H1 (cell line): ENCODE results near the gene ASGR1. TPM values are rescaled to one million over a fixed set of nuclear protein-coding genes. Genes with fewer than 3 reads are reported as not detected.

Source experiments
- CTCF ChIA-PET: fragments of 300-600 bp; sonication (Branson Sonifier 250); formaldehyde crosslinking; loops from one replicate; lab custom pipeline; 2021; ENCODE audit not compliant: partially characterized antibody; lab: Charles Lee
- POLR2A ChIA-PET: fragments of 300-600 bp; sonication (Branson Sonifier 250); formaldehyde crosslinking; loops from one replicate; lab custom pipeline; 2021; ENCODE audit warnings: inconsistent platforms; ENCODE audit not compliant: partially characterized antibody; lab: Charles Lee
- DNase-seq, 2 experiments: peaks; one replicate each; pipeline versions ENCODE4 v3.0.0 to v3.0.0-alpha.2; 2010 to 2022; ENCODE audit warnings: low spot score in 2 of 2, low read depth in 1 of 2, mixed read lengths in 1 of 2
- FAIRE-seq: peaks from 2 replicates; lab custom pipeline; 2011; peaks lifted over from hg19 to GRCh38; lab: Jason Lieb, UNC
- H2AFZ ChIP-seq: 2 replicates; pipeline ENCODE4 v1.8.1; 2012; ENCODE audit warnings: low read length, inconsistent platforms
- H2AK5ac ChIP-seq: 2 replicates; pipeline ENCODE4 v1.6.1; 2013; ENCODE audit warnings: low read depth, low read length
- H2BK120ac ChIP-seq: replicated peaks from 2 replicates; pipeline ENCODE3; 2013; ENCODE audit warnings: low read depth, low read length, inconsistent platforms
- H2BK12ac ChIP-seq: 2 replicates; pipeline ENCODE4 v1.6.1; 2013; ENCODE audit warnings: low read depth, low read length
- H2BK15ac ChIP-seq: 2 replicates; pipeline ENCODE4 v1.6.1; 2013; ENCODE audit warnings: low read length
- H2BK20ac ChIP-seq: 2 replicates; pipeline ENCODE4 v1.6.1; 2013; ENCODE audit warnings: low read length
- H2BK5ac ChIP-seq: 2 replicates; pipeline ENCODE4 v1.6.1; 2013; ENCODE audit warnings: low read depth, low read length
- H3K14ac ChIP-seq: 2 replicates; pipeline ENCODE4 v1.6.1; 2013; ENCODE audit warnings: inconsistent platforms; ENCODE audit not compliant: insufficient read length
- H3K18ac ChIP-seq: 2 replicates; pipeline ENCODE4 v1.6.1; 2013; ENCODE audit warnings: low read length; ENCODE audit errors: extremely low read depth
- H3K23ac ChIP-seq: 2 replicates; pipeline ENCODE4 v1.6.1; 2013; ENCODE audit warnings: inconsistent platforms; ENCODE audit not compliant: insufficient read length
- H3K23me2 ChIP-seq: 2 replicates; pipeline ENCODE4 v1.6.1; 2013; ENCODE audit warnings: low read depth, low read length
- H3K27ac ChIP-seq: 2 replicates; pipeline ENCODE4 v1.6.1; 2011; ENCODE audit warnings: low read depth, low read length, inconsistent platforms
- H3K27me3 ChIP-seq, 4 experiments: replicated peaks in 1 of 4; 1 replicate in 1 of 4; 2 replicates in 3 of 4; pipeline versions ENCODE4 v1.6.1 to v1.8.1; 2011 to 2013; ENCODE audit warnings: low read length in 3 of 4, mild to moderate bottlenecking in 3 of 4, inconsistent platforms in 2 of 4, mixed read lengths in 2 of 4, moderate library complexity in 1 of 4; ENCODE audit not compliant: control insufficient read depth in 3 of 4, insufficient read depth in 3 of 4; ENCODE audit errors: extremely low read depth in 1 of 4
- H3K36me3 ChIP-seq, 4 experiments: 2 replicates each; pipeline versions ENCODE4 v1.6.1 to v1.8.1; 2011 to 2013; ENCODE audit warnings: mild to moderate bottlenecking in 4 of 4, low read length in 3 of 4, moderate library complexity in 2 of 4, control low read depth in 1 of 4, inconsistent platforms in 1 of 4; ENCODE audit not compliant: insufficient read depth in 4 of 4, control insufficient read depth in 2 of 4
- H3K4ac ChIP-seq: replicated peaks from 2 replicates; pipeline ENCODE3; 2013; ENCODE audit warnings: low read length, low read depth, mixed read lengths, inconsistent platforms; ENCODE audit not compliant: insufficient read length
- H3K4me1 ChIP-seq, 4 experiments: replicated peaks in 1 of 4; 1 replicate in 1 of 4; 2 replicates in 3 of 4; pipeline versions ENCODE4 v1.6.1 to v1.8.1; 2011 to 2013; ENCODE audit warnings: low read length in 3 of 4, inconsistent platforms in 2 of 4, mixed read lengths in 1 of 4; ENCODE audit not compliant: insufficient read depth in 4 of 4, control insufficient read depth in 3 of 4
- H3K4me2 ChIP-seq, 2 experiments: 2 replicates each; pipeline versions ENCODE4 v1.6.1 to v1.8.1; 2011 to 2013; ENCODE audit warnings: low read depth in 2 of 2, low read length in 2 of 2, control low read depth in 1 of 2, inconsistent platforms in 1 of 2, mild to moderate bottlenecking in 1 of 2; ENCODE audit not compliant: insufficient read depth in 1 of 2
- H3K4me3 ChIP-seq, 4 experiments: fragments of 200-600, 300-600 bp in 1 of 4; sonication (generic), shearing (Covaris generic), sonication (Bioruptor Twin) in 1 of 4; 2 replicates each; pipeline versions ENCODE4 v1.5.1 to v1.8.1; 2011 to 2016; ENCODE audit warnings: low read length in 4 of 4, low read depth in 3 of 4, control low read depth in 2 of 4, inconsistent platforms in 2 of 4, mild to moderate bottlenecking in 2 of 4, mixed read lengths in 1 of 4, moderate library complexity in 1 of 4; ENCODE audit not compliant: insufficient read depth in 2 of 4; ENCODE audit errors: extremely low read depth in 1 of 4
- H3K56ac ChIP-seq: replicated peaks from 2 replicates; pipeline ENCODE3; 2013; ENCODE audit warnings: low read depth, mild to moderate bottlenecking, mixed read lengths, low read length, inconsistent platforms; ENCODE audit not compliant: insufficient read length
- H3K79me1 ChIP-seq: 2 replicates; pipeline ENCODE4 v1.6.1; 2013; ENCODE audit warnings: low read depth, low read length, control low read depth
- H3K79me2 ChIP-seq, 2 experiments: 2 replicates each; pipeline versions ENCODE4 v1.6.1 to v1.8.1; 2012 to 2013; ENCODE audit warnings: low read length in 2 of 2, mild to moderate bottlenecking in 2 of 2, inconsistent platforms in 1 of 2; ENCODE audit not compliant: insufficient read depth in 2 of 2, control insufficient read depth in 1 of 2
- H3K9ac ChIP-seq, 4 experiments: replicated peaks in 1 of 4; 1 replicate in 1 of 4; 2 replicates in 3 of 4; pipeline versions ENCODE4 v1.6.1 to v1.8.1; 2011 to 2013; ENCODE audit warnings: low read depth in 3 of 4, low read length in 3 of 4, control low read depth in 2 of 4, mild to moderate bottlenecking in 2 of 4, moderate library complexity in 2 of 4, inconsistent platforms in 1 of 4; ENCODE audit errors: extremely low read depth in 1 of 4
- H3K9me3 ChIP-seq, 2 experiments: 2 replicates each; pipeline versions ENCODE4 v1.6.1 to v1.8.1; 2012 to 2013; ENCODE audit warnings: mild to moderate bottlenecking in 2 of 2, moderate library complexity in 2 of 2, control low read depth in 1 of 2, inconsistent platforms in 1 of 2, low read depth in 1 of 2, low read length in 1 of 2, mixed read lengths in 1 of 2; ENCODE audit not compliant: insufficient read depth in 2 of 2
- H4K20me1 ChIP-seq, 2 experiments: replicated peaks in 1 of 2; 2 replicates each; pipeline versions ENCODE3 to v1.8.1; 2011 to 2013; ENCODE audit warnings: inconsistent platforms in 2 of 2, low read length in 2 of 2, mild to moderate bottlenecking in 1 of 2; ENCODE audit not compliant: insufficient read depth in 2 of 2, control insufficient read depth in 1 of 2
- H4K5ac ChIP-seq: 2 replicates; pipeline ENCODE4 v1.6.1; 2013; ENCODE audit warnings: low read length, low read depth, mixed read lengths, inconsistent platforms; ENCODE audit not compliant: insufficient read length
- H4K8ac ChIP-seq: 2 replicates; pipeline ENCODE4 v1.8.0; 2013; ENCODE audit warnings: mild to moderate bottlenecking, moderate library complexity, low read length, inconsistent platforms; ENCODE audit not compliant: insufficient read depth; ENCODE audit errors: extremely low read depth
- H4K91ac ChIP-seq: replicated peaks from 2 replicates; pipeline ENCODE3; 2013; ENCODE audit warnings: low read length, mixed read lengths, inconsistent platforms; ENCODE audit not compliant: insufficient read length
- EZH2 ChIP-seq: fragments of 200-600 bp; sonication (generic); IDR thresholded peaks from 2 replicates; pipeline ENCODE4 v1.7.1; 2012; ENCODE audit warnings: low read depth, mild to moderate bottlenecking, moderate library complexity, low read length, inconsistent platforms; ENCODE audit not compliant: severe bottlenecking
- JUND ChIP-seq: IDR thresholded peaks from 2 replicates; pipeline ENCODE4 v1.6.1; 2011; ENCODE audit warnings: mild to moderate bottlenecking, improper control_type of control experiment, low read length
- MAFK ChIP-seq: IDR thresholded peaks from 2 replicates; pipeline ENCODE4 v1.6.1; 2012; ENCODE audit warnings: low read depth, mild to moderate bottlenecking, improper control_type of control experiment, low read length
- NRF1 ChIP-seq: IDR thresholded peaks from 2 replicates; pipeline ENCODE4 v1.6.1; 2011; ENCODE audit warnings: mild to moderate bottlenecking, low read depth, low read length, improper control_type of control experiment
- SIX5 ChIP-seq: IDR thresholded peaks from 2 replicates; pipeline ENCODE4 v1.6.1; 2011; ENCODE audit warnings: mild to moderate bottlenecking, low read depth, low read length
- SP1 ChIP-seq: IDR thresholded peaks from 2 replicates; pipeline ENCODE4 v1.6.1; 2011; ENCODE audit warnings: low read depth, low read length
- SP4 ChIP-seq: IDR thresholded peaks from 2 replicates; pipeline ENCODE4 v1.6.1; 2012; ENCODE audit warnings: low read length, inconsistent platforms
- TBP ChIP-seq: IDR thresholded peaks from 2 replicates; pipeline ENCODE4 v1.6.1; 2011; ENCODE audit warnings: low read depth, low read length, improper control_type of control experiment
- YY1 ChIP-seq: IDR thresholded peaks from 2 replicates; pipeline ENCODE4 v1.6.1; 2011; ENCODE audit warnings: low read depth, mild to moderate bottlenecking, low read length
- WGBS, 2 experiments: shearing (Covaris generic) in 1 of 2; methylation state at CpG; one replicate each; pipeline versions ENCODE4 v1.1.6 to v1.1.7; 2013 to 2015; ENCODE audit warnings: low lambda C conversion rate in 2 of 2, mixed read lengths in 2 of 2, inconsistent platforms in 1 of 2, low coverage in 1 of 2, missing lambda C conversion rate in 1 of 2; ENCODE audit not compliant: insufficient replicate concordance in 2 of 2, insufficient coverage in 1 of 2, insufficient read length in 1 of 2; ENCODE audit errors: extremely low coverage in 1 of 2, missing lambda C conversion rate in 1 of 2; 5-methylcytosine and 5-hydroxymethylcytosine counted together
- polyA plus RNA-seq, 7 experiments: library from polyadenylated mRNA; depleted of rRNA in 3 of 7; stranded (reverse) in 5 of 7; unstranded in 2 of 7; fragments of >200 nt in 5 of 7; fragments of 200-250 nt in 2 of 7; gene quantifications; 1 replicate in 5 of 7; 2 replicates in 1 of 7; 4 replicates in 1 of 7; pipeline versions ENCODE4 v1.2.1 to v1.2.3, GENCODE V29; 2011 to 2013; ENCODE audit warnings: missing spikeins in 2 of 7, mixed read lengths in 2 of 7
- total RNA-seq: library from RNA; stranded (reverse); fragmentation: NEBNext Ultra II Directional; extraction: Animal tissue kit (Norgen Biotek cat#: 25700); gene quantifications from 2 replicates; pipeline ENCODE4 v1.2.1, GENCODE V29; 2021

The ASGR1 gene
- total and polyA plus RNA-seq, 2 of the 8 experiments (the other 6 are each of a cell fraction or from before 2014, with no cell fraction given): 10.8 to 14.5 TPM

DNA sequence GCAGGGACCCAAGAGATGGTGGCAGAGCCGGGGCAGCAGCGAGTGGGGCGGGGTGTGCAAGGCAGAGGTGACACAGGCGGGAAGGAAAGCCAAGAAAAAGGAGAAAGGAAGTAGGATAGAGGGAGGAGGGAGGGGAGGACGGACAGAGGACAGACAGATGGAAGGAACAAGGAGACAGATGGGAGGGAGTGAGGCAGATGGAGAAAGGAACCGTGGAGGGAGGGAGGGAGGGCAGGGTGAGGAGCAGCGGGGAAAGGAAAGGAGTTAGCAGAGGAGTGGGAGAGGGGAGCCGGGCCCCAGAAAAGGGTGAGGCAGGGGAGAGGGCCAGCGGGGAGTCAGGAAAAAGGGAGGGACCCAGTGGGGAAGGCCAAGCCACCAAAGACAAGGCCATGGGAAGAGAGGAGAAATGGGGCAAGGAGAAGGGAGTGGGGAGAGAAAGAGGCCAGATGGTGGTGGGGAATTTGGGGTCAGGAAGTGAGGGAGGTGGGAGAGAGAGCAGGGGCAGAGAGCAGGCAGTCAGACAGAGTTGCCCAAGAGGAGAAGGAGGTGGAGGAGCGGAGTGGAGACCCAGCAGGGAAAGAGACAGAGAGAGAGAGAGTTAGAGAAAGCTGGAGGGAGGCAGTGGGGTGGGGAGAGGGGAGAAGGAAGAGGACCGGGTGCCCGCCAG, 13.2 kb upstream of the ASGR1 start:
- Histone ChIP-seq H3K9me3 (no peaks in the 10 kb centered on the region), H2BK120ac (no peak overlapping the region), H3K18ac (no peak overlapping the region), H2BK12ac (no peak overlapping the region), H2BK20ac (no peak overlapping the region), H3K27me3 (no peaks in the 10 kb centered on the region), H4K5ac (no peak overlapping the region), H2BK5ac (0 out of 2 replicates have a peak overlapping the region, but pooled peaks have one; percentile 24), H3K56ac (no peak overlapping the region), H3K9ac (no peak overlapping the region), H2BK15ac (no peak overlapping the region), H3K4me3 (no peak overlapping the region), H3K79me2 (no peaks in the 10 kb centered on the region), H3K23ac (no peak overlapping the region), H2AK5ac (no peak overlapping the region), H3K4ac (no peak overlapping the region), H4K20me1 (peaks cover 5 to 12% of the 10 kb centered on the region in 2 experiments), H3K36me3 (peaks cover 17 to 40% (median 30%) of the 10 kb centered on the region in 4 experiments; a peak in 7 of 8 replicates), H3K23me2 (no peaks in the 10 kb centered on the region), H4K8ac (no peak overlapping the region), H3K14ac (no peak overlapping the region), H3K4me1 (no peaks in the 10 kb centered on the region), H3K27ac (no peak overlapping the region), H3K79me1 (no peaks in the 10 kb centered on the region), H4K91ac (no peak overlapping the region), H3K4me2 (no peak overlapping the region), H2AFZ (no peak overlapping the region)
- ChIA-PET POLR2A (no interaction called here), CTCF (no interaction called here)
- no peak for DNase-seq
- TF ChIP-seq SP4 (no peak), SP1 (no peak), YY1 (no peak), MAFK (no peak), NRF1 (no peak), TBP (no peak), JUND (no peak), EZH2 (no peak), SIX5 (no peak)
- 93% methylated on average over 6 of the region's 12 CpGs; no CpG with 5 or more reads in 1 of the 2 experiments for WGBS, 2 experiments
- FAIRE-seq: no peak
